22Rv1 (cell line): ENCODE data around the gene GDPD4.

Experiments used
- H3K27ac ChIP-seq: fragments of 450-650 bp; 2 replicates; pipeline ENCODE4 v1.5.1; 2017
- ZFX ChIP-seq: fragments of 450-650 bp; IDR thresholded peaks from 2 replicates; pipeline ENCODE4 v1.6.1; 2017; ENCODE audit warnings: antibody characterized with exemption, borderline replicate concordance
- TF ChIP-seq, protein P1 (sequence below): fragments of 450-650 bp; IDR thresholded peaks from 2 replicates; pipeline ENCODE4 v1.5.1; 2017; ENCODE audit warnings: mild to moderate bottlenecking

Gene GDPD4

GRCh38 chr11:77324508-77324907 lies 23.0 kb upstream of the GDPD4 start:
- TF ChIP-seq ZFX = no peak
- TF ChIP-seq, protein P1, sequence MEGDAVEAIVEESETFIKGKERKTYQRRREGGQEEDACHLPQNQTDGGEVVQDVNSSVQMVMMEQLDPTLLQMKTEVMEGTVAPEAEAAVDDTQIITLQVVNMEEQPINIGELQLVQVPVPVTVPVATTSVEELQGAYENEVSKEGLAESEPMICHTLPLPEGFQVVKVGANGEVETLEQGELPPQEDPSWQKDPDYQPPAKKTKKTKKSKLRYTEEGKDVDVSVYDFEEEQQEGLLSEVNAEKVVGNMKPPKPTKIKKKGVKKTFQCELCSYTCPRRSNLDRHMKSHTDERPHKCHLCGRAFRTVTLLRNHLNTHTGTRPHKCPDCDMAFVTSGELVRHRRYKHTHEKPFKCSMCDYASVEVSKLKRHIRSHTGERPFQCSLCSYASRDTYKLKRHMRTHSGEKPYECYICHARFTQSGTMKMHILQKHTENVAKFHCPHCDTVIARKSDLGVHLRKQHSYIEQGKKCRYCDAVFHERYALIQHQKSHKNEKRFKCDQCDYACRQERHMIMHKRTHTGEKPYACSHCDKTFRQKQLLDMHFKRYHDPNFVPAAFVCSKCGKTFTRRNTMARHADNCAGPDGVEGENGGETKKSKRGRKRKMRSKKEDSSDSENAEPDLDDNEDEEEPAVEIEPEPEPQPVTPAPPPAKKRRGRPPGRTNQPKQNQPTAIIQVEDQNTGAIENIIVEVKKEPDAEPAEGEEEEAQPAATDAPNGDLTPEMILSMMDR = no peak

DNA sequence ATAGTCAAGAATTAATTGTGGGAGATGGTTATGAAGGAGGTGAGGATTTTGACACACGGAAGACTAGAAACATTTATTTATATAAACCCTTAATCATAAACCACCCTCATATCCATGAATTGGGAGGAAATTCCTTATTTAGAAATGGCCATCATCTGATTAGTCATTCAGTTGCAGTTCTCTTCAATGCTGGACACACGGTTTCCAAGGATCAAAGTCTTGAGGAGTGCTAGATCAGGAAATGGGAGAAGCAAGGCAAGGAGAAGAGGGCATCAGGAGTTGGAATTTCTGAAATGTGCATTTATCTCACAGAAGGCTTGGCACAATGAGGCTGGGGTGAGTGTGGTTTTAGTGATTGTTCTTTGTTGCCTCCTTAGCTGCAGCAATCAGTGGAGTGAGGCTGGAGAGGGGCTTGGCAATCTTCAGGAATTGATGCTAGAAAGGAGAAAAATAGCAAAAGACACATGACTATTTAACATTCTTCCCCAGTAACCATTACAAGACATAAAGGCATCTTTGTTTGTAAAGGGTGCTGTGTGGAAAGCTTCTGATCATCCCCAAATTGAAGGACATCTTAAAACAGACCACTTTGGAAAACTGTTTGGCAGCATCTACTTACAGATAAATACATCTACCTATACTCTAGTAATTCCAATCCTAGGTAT lies 21.6 kb upstream of the GDPD4 start:
- TF ChIP-seq, protein P1 = no peak
- no peak for TF ChIP-seq ZFX
- no peak overlapping the region for H3K27ac ChIP-seq

More at GRCh38 chr11:77324508-77324907, 23.0 kb upstream of the GDPD4 start:
- no peak overlapping the region for H3K27ac ChIP-seq

DNA sequence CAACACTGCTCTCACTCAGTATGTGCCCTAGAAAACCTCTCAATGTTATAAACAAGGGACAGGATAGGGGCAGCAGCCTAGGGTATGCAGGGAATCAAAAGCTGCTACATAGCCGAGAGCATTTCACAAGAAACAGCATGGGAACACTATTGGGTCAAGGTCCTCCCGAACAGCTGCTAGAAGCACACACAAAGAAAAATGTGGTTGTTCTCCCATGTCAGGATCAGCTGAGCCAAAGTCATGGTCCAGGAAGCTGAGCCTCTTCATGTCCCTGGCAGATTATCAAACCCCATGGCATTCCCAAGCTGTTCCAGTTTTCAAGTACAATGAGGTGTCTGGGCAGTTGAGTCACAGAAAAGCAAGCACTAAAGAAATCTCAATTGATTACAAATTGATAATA lies 21.0 kb upstream of the GDPD4 start:
- TF ChIP-seq ZFX = no peak
- TF ChIP-seq, protein P1 = no peak
- no peak overlapping the region for H3K27ac ChIP-seq

GRCh38 chr11:77320351-77320750 lies 18.9 kb upstream of the GDPD4 start:
- H3K27ac ChIP-seq = no peak overlapping the region
- no peak for TF ChIP-seq ZFX
- TF ChIP-seq, protein P1 = no peak

GRCh38 chr11:77318600-77318999 lies 17.1 kb upstream of the GDPD4 start:
- TF ChIP-seq, protein P1 = no peak
- TF ChIP-seq ZFX = no peak
- H3K27ac ChIP-seq = no peak overlapping the region

GRCh38 chr11:77316733-77317342 lies 15.4 kb upstream of the GDPD4 start:
- H3K27ac ChIP-seq = no peak overlapping the region
- TF ChIP-seq ZFX = no peak
- TF ChIP-seq, protein P1 = no peak

DNA sequence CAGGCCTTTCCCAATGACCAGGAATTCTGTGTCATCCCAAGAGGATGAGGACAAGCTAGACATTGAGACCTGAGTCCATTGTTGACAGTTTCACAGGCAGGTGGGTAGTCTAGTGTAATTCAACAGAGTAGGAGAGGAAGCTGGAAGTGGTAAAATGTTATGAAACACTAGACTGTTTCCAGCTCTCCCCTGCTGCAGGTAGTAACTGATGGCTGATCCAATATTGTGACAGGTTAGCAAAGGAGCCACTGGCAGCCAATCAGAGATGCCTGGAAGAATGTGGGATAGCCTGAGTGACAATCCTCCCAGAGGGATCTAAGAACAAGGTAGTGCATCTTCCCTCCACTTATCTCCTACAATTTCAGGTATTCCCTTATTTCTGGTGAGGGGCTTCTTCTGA lies 10.6 kb upstream of the GDPD4 start:
- TF ChIP-seq ZFX = no peak
- TF ChIP-seq, protein P1 = no peak
- no peak overlapping the region for H3K27ac ChIP-seq
